ENCODE results near the gene SNX20.

The SNX20 gene

GRCh38 chr16:50657241-50657640 lies 23.9 kb downstream of the SNX20 start:
- no peak for DNase-seq (ENCODE audit: low spot score)

DNA sequence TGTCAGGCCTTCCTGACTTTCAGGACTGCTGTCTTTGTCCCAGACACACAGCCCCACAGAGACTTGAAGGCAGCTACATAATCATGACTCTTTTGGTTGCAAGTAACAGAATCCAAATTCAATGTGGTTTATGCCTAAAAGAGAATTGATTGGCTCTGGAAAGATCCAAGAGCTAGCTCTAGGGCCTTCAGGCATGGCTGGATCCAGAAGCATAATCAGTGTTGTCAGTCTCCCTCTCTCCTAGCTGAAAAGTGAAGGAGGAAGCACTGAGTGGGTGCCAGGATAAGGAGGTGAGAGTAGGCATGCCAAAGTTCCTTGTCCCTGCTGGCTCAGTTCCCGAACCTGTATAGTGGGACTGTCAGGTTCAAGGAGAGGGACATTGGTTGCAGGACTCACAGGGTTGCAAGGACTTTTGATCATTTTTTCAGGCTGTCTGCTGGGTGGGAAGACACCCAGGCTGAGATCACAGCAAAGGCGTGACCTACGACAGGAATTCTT lies 25.5 kb downstream of the SNX20 start:
- DNase-seq (ENCODE audit: low spot score) = no peak

GRCh38 chr16:50653633-50654519 lies 27.2 kb downstream of the SNX20 start:
- DNase-seq (ENCODE audit: low spot score) = no peak

- DNase-seq (ENCODE audit: low spot score) = no peak
Measured at GRCh38 chr16:50652836-50653425, 28.2 kb downstream of the SNX20 start.

DNA sequence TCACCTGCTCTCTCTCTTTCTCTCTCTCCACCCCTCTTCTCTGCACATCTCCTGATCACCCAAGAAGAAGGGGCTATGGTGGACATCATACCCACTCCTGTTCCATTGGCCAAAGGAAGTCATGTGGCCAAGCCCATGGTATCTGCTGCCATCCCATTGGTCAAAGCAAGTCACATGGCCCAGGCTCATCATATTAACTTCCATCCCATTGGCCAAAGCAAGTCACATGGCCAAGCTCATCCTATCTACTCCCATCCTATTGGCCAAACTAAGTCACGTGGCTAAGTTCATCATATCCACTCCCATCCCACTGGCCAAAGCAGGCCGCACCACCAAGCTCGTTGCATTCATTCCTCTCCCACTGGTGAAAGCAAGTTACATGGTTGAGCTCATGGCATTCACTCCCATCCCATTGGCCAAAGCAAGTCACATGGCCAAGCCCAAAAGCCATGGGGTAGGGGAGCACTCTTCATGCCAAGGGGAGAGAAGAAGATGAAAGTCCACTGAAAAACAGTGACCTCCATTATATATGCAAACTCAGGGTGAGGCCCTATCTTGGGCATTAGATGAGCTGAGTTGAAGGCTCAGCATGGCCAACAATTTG lies 29.2 kb downstream of the SNX20 start:
- DNase-seq (ENCODE audit: low spot score) = no peak

DNA sequence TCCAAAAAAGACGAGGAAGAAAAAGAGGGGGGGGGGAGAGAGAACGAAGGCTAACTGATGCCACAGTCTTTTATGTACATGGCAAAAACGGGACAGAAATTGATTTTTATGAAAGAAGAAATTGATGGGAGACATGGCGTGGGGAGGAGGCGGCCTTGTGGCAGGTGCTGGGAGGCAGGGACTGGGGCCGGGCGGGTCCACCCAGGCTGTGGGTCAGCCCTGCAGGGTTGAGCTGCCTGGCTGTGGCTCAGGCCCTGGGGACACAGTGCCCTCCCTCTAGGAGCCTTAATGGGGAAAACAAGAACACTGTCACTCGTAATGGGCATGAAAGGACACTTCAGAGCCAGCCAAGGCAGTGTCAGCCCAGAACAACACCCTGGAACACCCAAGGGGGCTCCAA lies 34.8 kb downstream of the SNX20 start:
- no peak for DNase-seq (ENCODE audit: low spot score)

DNA sequence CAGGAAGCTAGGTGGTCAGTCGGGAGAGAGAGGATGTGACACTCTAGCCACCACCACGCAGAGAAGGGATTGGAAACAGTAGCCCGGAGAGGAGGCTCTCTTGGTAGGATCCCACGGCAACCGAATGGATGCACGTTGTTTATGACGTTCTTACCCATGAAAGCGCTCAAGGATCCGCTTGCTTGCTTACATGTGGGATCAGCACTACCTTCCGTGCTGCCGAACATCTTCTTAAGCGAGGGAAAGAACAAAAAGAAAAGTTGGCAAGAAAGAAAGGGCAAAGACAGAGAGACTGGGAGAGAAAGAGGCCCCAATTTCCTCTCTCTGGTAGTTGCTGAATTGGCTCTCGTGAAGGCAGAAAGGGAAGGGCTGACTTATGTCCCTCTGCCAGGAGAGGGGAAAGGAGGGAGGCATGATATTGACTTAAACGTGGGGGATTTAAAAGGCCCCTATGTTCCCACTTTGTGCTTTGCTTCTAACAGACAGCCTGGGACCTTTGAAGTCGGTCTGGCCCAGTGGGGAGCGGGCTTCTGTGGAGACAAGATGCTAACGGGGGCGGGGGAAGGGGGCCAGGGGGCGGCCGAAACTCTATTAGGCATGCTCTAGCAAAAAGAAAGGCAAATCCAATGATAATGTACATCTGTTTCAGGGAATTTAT lies 35.4 kb downstream of the SNX20 start:
- DNase-seq (ENCODE audit: low spot score) = no peak

GRCh38 chr16:50644729-50645128 lies 36.4 kb downstream of the SNX20 start:
- no peak for DNase-seq (ENCODE audit: low spot score)

DNA sequence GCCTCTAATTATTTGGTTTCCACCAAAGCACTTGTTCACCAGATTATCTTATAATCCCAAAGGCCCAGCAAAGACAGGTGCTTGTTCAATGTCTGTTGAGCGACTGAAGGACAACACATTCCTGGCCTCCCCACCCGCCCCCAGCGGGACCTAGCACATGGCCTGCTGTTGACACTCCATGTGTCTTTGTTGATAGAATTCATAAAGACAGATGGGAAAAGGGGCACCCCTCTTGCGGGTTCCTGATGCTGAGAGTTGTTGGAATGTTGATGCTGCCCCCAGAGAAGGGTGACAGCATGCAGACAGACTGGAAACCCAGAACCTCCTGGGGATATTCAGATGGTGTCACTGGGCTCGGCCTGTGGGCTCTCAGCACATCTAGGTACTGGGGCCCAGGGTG lies 36.9 kb downstream of the SNX20 start:
- no peak for DNase-seq (ENCODE audit: low spot score)

DNA sequence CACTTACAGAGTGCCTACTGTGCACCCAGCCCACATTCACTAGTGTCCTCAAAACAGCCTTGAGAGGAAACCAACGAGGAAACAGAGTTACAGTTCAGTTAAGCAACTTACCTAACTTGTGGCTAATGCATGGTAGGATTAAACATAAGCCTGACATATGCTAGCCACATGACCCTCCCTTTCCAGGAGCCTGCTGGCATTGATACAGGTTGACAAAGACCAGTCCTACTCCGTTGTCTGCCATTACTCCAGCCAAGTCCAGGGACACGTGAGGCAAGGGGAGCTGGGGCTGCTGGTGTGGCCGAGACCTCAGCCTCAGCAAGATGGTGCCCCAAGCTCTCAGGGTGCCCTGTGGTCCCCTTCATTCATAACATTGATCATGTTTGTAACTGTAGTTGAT lies 37.9 kb downstream of the SNX20 start:
- no peak for DNase-seq (ENCODE audit: low spot score)

DNA sequence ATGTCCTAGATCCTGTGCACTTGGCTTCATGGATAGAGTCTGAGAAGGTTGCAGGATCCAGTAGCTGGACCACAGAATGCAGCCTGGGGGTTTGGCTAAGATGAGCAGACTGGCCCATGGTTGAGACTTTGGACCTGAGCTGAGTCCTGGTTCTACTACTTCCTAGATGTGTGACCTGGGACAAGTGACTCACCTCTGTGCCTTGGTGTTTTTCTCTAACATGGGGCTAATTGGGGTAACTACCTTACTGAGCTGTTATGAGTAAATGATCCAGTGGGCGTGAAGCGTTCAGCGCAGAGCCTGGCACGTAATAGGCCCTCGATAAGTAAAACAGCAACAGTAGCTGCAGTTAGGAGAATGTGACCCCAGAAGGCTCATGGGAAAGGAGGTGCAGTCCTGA lies 38.8 kb downstream of the SNX20 start:
- DNase-seq (ENCODE audit: low spot score) = no peak

GRCh38 chr16:50641818-50642187 lies 39.3 kb downstream of the SNX20 start:
- DNase-seq (ENCODE audit: low spot score) = no peak

DNA sequence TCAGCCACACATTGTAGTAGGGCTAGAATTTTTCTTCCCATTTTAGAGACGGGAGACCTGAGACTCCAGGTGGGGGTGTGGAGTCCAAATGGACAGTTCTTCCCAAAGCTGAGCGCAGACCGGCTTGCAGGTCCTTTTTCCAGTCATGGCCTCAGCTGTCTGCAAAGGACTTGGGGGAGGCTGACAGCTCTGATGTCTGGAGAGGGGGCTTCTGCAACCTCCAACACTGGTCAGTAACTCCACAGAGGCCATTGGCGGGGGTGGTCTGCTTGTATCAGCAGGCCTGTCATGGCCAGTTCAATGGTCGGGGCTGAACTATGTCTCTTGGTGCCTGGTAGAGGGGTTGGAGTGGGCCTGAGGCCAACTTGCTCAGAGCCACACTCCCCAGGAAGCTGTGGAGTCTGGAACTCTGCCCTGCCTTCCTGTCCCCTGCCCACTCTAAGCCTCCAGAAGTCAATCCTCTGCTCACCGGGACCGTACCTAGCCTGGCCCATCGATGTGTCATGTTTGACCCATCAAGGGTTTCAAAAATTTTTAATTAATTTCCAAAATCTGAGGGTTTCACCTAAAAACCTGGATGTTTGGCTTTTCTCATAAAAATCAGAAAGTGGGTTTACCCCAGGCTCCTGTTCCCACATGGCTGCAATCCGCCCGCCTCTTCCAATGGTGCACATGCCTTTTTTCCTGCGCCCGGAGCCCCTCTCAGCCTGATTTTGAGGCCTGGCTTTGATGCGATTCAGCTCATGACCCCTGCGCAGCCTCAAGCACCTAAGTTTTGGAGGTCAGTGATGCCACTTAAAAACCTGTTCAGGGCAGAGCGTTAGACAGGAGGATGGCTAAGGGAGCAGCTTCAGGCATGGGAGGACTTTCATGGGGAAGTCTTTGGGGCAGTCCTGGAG lies 39.9 kb downstream of the SNX20 start:
- no peak for DNase-seq (ENCODE audit: low spot score)

GRCh38 chr16:50640391-50640790 lies 40.7 kb downstream of the SNX20 start:
- no peak for DNase-seq (ENCODE audit: low spot score)

DNA sequence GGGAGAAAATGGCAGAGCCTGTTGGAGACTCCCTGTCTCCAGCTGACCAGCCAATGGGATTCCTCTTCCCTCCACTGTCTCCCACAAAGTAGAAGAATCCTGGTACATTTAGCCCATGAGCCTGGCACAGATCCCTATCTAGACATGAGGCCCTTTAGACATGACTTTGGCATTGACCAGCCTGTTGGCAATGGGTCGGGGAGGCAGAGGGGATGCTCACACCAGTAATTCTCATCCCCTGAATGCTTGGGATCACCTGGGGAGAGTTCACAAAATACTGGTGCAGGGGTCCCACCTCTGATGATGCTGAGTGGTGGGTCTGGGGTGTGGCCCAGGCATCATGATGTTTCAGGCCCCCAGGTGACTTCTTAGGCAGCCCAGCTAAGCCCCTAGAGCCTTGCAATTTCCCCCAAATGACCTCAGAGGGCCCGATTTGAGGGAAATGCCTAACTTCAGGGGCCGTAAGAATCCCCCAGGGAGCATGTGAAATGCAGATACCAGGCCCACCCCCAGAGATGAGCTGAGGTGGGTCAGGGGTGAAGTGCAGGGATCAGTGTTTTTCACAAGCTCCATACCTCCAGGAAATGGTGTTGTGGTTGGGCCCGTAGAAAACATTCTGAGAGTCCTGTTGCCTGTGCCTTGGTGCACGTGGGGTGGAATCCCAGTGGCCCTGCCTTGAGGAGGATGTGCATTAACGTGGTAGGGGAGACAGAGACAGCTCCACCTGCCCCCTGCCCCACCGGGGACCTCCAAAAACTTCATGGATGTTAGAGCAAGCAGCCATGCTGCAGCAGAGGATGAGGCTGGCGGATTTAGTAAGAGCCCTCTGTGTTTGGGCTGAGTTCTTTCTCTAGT lies 42.1 kb downstream of the SNX20 start:
- DNase-seq (ENCODE audit: low spot score) = no peak

GRCh38 chr16:50637716-50638602 lies 43.2 kb downstream of the SNX20 start:
- DNase-seq (ENCODE audit: low spot score) = no peak

DNA sequence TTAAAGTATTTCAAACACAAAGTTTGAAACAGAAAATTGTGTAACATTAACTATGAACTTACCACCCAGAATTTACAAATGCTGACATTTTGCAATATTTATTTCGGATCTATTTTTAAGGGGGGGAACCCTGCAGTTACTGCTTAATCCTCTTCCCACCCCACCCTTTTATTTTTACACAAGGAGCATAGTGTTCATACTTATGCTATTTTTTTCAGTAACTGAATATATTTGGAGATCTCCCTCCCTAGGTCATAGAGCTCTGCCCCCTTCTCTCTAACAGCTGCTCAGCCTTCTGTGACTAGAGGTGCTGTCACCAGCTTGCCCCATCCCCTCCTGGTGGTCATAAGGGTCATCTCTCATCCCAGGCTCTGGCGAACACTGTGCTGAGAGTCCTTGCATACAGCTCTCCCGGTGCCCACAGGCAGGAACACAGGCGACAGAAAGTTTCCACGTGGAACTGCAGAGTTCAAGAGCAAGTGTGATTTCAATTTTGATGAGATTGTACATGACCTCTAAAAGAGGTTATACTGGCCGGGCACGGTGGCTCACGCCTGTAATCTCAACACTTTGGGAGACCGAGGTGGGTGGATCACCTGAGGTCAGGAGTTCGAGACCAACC lies 44.2 kb downstream of the SNX20 start:
- no peak for DNase-seq (ENCODE audit: low spot score)

DNA sequence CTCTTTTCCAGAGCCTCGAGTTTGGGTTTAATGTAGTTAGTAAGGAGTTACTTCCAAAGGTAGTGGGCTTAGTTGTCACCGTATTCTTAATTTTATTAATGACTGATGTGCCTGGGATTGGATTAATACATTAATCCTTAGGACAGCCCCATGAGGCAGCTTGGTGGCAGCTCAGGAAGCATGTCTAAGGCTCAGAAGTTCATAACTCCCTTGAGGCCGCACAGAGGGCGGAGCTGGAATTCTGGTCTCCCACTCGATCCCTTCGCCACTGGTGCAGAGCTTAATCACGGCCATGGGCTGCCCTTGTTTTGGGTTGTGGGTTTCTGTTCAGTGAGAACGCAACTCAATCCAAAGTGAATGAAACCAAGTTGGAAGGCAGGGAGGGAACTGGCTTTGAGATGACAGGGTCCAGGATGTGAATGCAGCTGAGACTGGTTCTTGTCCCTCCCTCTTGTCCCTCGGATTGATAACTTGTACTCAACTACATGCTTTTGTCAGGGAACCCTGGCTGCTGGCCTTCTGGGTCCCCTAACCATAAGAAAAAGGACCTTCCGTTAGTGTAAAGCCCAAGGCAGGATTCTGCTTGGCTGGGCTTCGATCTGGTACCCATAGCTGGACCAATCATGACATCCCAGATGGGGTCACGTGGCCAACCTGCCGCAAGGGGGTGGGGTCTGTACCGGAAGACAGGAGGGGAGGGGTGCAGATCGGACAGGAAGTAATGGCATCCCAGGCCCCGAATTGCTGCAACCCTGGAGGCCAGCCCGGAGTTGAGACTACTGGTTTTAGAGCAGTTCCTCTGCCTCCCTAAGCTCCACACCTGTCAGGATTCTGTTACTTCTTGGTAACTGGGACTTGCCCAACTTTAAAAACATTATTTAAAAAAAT lies 45.4 kb downstream of the SNX20 start:
- DNase-seq (ENCODE audit: low spot score) = no peak

Data from germinal center (tissue), 1 donor.